PC-3 (cell line): ENCODE measurements around the gene CYB5R3.

Experiments used
- CTCF ChIP-seq: fragments of 300-600 bp; sonication (generic); conservative IDR thresholded peaks from 2 replicates; pipeline ENCODE4 v1.5.1; 2017; ENCODE audit warnings: antibody characterized with exemption, low read depth, mild to moderate bottlenecking, low read length
- EZH2 ChIP-seq: fragments of 300-600 bp; sonication (generic); IDR thresholded peaks from one replicate; pipeline ENCODE4 v1.6.1; 2017; ENCODE audit warnings: antibody characterized with exemption, mild to moderate bottlenecking, low read length; ENCODE audit not compliant: unreplicated experiment

GRCh38 chr22:42673898-42674401, 24.8 kb upstream of the CYB5R3 start:
- TF ChIP-seq CTCF (no peak), EZH2 (no peak)
